Activated naive CD8-positive, alpha-beta T cell treated with anti-CD3 and anti-CD28 coated beads, Interleukin-2, amount 10 ng/mL, durations not matched to agents 7 days and 5 days (primary cell): ENCODE measurements around the gene AFF2. TPM values are rescaled to one million over a fixed set of nuclear protein-coding genes. Genes with fewer than 3 reads are reported as not detected.

ENCODE experiments used
- ATAC-seq: fragments of 150-1000 bp; cut with Tn5 transposase; one replicate; pipeline ENCODE4 v1.10.0; 2021; ENCODE audit warnings: low read depth, moderate library complexity
- POLR2A ChIA-PET: fragments of 350-600 bp; sonication (Branson Sonifier 250); formaldehyde crosslinking; loops from one replicate; lab custom pipeline; 2021; ENCODE audit warnings: antibody characterized with exemption; lab: Charles Lee
- DNase-seq: peaks from one replicate; pipeline ENCODE4 v3.0.0; 2021
- H3K27ac Mint-ChIP-seq: one replicate; pipeline ENCODE4 v1.8.0; 2022; ENCODE audit warnings: mild to moderate bottlenecking, mixed read lengths
- H3K27me3 Mint-ChIP-seq: one replicate; pipeline ENCODE4 v1.8.0; 2022; ENCODE audit warnings: mild to moderate bottlenecking, moderate library complexity, mixed read lengths
- H3K36me3 Mint-ChIP-seq: one replicate; pipeline ENCODE4 v1.8.0; 2021; ENCODE audit warnings: mild to moderate bottlenecking, mixed read lengths
- H3K4me1 Mint-ChIP-seq: one replicate; pipeline ENCODE4 v1.8.0; 2021; ENCODE audit warnings: mixed read lengths
- H3K4me3 Mint-ChIP-seq: one replicate; pipeline ENCODE4 v1.8.0; 2022; ENCODE audit warnings: mild to moderate bottlenecking, moderate library complexity, mixed read lengths
- H3K9me3 Mint-ChIP-seq: one replicate; pipeline ENCODE4 v1.8.0; 2021; ENCODE audit warnings: mixed read lengths
- total RNA-seq, 2 experiments: library from RNA; stranded (reverse); gene quantifications; one replicate each; pipeline ENCODE4 v1.2.3, GENCODE V29; 2021

Gene AFF2
- total RNA-seq, 2 experiments from 2014 or later: 0.42 to 0.68 TPM

GRCh38 chrX:148938348-148938747 is 437.9 kb downstream of the AFF2 start:
- Mint-ChIP-seq H3K27ac (no peak overlapping the region), H3K36me3 (no peaks in the 10 kb centered on the region), H3K4me3 (no peak overlapping the region), H3K27me3 (no peaks in the 10 kb centered on the region), H3K4me1 (no peaks in the 10 kb centered on the region), H3K9me3 (no peaks in the 10 kb centered on the region)
- no peak for ATAC-seq
- POLR2A ChIA-PET: no interaction called here
- no peak for DNase-seq

GRCh38 chrX:148940411-148940996 is 440.1 kb downstream of the AFF2 start:
- no peaks in the 10 kb centered on the region for H3K9me3 Mint-ChIP-seq
- no peak overlapping the region for H3K4me3 Mint-ChIP-seq
- H3K4me1 Mint-ChIP-seq: no peaks in the 10 kb centered on the region
- H3K27ac Mint-ChIP-seq: no peak overlapping the region
- no peak for DNase-seq
- POLR2A ChIA-PET: no interaction called here
- H3K27me3 Mint-ChIP-seq: no peaks in the 10 kb centered on the region
- no peak for ATAC-seq
- H3K36me3 Mint-ChIP-seq: no peaks in the 10 kb centered on the region

DNA sequence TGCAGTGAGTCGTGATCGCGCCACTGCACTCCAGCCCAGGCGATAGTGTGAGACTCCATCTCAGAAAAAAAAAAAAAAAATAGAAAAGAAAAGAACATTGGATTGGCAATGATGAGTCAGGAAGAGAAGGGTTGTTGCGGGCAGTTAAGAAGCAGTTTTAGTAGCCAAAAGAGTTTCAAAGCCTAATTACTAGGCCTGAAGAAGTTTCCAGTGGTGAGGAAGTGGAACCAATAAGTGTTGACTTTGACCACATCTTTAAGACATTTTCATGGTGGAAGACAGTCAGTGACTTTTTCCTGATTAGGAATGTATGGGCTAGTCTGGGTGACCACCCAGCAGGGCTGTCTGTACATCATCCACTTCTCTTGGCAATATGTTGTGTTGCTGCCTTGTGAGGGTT is 442.3 kb downstream of the AFF2 start:
- no peak for ATAC-seq
- no peaks in the 10 kb centered on the region for H3K36me3 Mint-ChIP-seq

GRCh38 chrX:148947399-148947975 is 447.1 kb downstream of the AFF2 start:
- POLR2A ChIA-PET: no interaction called here

More for the DNA sequence above, 442.3 kb downstream of the AFF2 start:
- Mint-ChIP-seq H3K4me3 (no peak overlapping the region), H3K4me1 (no peaks in the 10 kb centered on the region), H3K27me3 (no peaks in the 10 kb centered on the region), H3K9me3 (no peaks in the 10 kb centered on the region), H3K27ac (no peak overlapping the region)
- POLR2A ChIA-PET: no interaction called here
- DNase-seq: no peak

GRCh38 chrX:148956352-148956751 is 455.9 kb downstream of the AFF2 start:
- Mint-ChIP-seq H3K27me3 (no peaks in the 10 kb centered on the region), H3K4me3 (no peak overlapping the region), H3K36me3 (no peaks in the 10 kb centered on the region), H3K9me3 (no peaks in the 10 kb centered on the region), H3K4me1 (no peaks in the 10 kb centered on the region), H3K27ac (no peak overlapping the region)
- POLR2A ChIA-PET: no interaction called here
- DNase-seq: no peak
- no peak for ATAC-seq

More at GRCh38 chrX:148947399-148947975, 447.1 kb downstream of the AFF2 start:
- DNase-seq (no peak), ATAC-seq (no peak)
- Mint-ChIP-seq H3K4me3 (no peak overlapping the region), H3K36me3 (no peaks in the 10 kb centered on the region), H3K9me3 (no peaks in the 10 kb centered on the region), H3K27me3 (no peaks in the 10 kb centered on the region), H3K27ac (no peak overlapping the region), H3K4me1 (no peaks in the 10 kb centered on the region)

- H3K27ac Mint-ChIP-seq: no peak overlapping the region
- no peaks in the 10 kb centered on the region for H3K36me3 Mint-ChIP-seq
- no peaks in the 10 kb centered on the region for H3K27me3 Mint-ChIP-seq
- no peak for ATAC-seq
- DNase-seq: no peak
- H3K9me3 Mint-ChIP-seq: no peaks in the 10 kb centered on the region
- POLR2A ChIA-PET: no interaction called here
- no peak overlapping the region for H3K4me3 Mint-ChIP-seq
- H3K4me1 Mint-ChIP-seq: no peaks in the 10 kb centered on the region
Observed at GRCh38 chrX:148958901-148959300, 458.5 kb downstream of the AFF2 start.

DNA sequence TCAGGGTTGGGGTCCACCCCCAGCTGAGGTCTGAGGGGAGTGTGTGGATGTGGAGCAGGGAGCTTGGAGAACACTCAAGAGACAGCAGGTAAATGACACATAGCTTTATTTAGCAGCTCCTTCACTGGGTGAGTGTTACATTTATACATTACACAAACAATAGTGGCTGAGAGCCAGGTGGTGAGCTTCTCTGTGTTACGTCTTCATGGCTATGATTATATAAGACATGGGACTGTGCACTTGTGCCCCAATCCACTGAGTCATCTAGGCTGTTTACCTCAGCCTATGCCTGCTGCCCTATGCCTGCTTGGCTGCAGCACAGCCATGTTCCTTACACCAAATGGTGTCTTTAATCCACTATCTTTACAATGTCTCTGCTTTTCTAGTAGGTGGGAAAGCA is 459.6 kb downstream of the AFF2 start:
- POLR2A ChIA-PET: no interaction called here
- Mint-ChIP-seq H3K27me3 (no peaks in the 10 kb centered on the region), H3K27ac (no peak overlapping the region), H3K9me3 (no peaks in the 10 kb centered on the region), H3K4me1 (no peaks in the 10 kb centered on the region), H3K4me3 (no peak overlapping the region), H3K36me3 (no peaks in the 10 kb centered on the region)
- DNase-seq (no peak), ATAC-seq (no peak)

GRCh38 chrX:148961985-148962384 is 461.6 kb downstream of the AFF2 start:
- POLR2A ChIA-PET: no interaction called here
- ATAC-seq: no peak
- H3K4me3 Mint-ChIP-seq: no peak overlapping the region

DNA sequence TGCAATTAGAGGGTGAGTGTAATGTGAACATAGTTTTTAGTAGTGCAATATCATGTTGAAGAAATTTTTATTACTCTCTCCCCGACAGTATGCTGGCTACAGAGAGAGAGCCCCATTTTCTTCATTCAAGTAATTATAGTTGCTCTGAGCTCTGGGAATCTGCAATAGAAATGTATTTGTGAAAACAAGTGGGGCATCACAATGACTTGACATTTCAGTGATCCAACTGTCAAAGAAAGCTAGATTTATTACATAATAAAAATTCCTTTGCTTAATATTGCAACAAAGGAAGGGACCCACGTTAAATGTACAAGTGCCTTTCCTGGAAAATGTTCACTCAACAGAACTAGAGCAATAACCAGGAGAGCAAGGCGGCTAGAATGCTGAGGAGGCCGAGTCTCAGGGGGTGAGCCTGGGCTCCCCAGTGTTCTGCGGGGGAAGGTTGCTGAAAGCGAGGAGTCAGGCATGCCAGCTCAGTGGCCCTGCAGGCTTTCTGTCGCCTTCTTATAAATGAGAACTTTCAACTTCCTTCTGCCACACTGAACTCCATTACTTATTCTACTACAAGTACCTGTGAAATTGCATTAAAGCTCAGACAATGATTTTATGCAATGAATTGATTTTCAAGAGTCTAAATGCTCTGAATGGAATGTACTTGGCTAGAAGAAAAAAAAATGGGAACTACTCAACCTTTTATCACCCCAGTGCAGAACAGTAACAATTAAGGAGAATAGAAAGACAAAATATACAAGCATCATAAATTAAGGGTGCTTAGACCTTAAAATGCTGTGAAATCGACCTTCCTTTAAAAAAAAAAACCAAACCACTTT is 476.4 kb downstream of the AFF2 start:
- POLR2A ChIA-PET: no interaction called here
- no peaks in the 10 kb centered on the region for H3K36me3 Mint-ChIP-seq
- no peaks in the 10 kb centered on the region for H3K9me3 Mint-ChIP-seq
- no peaks in the 10 kb centered on the region for H3K27me3 Mint-ChIP-seq
- DNase-seq (no peak), ATAC-seq (no peak)
- H3K27ac Mint-ChIP-seq: no peak overlapping the region
- no peak overlapping the region for H3K4me3 Mint-ChIP-seq
- H3K4me1 Mint-ChIP-seq: no peaks in the 10 kb centered on the region

More at GRCh38 chrX:148961985-148962384, 461.6 kb downstream of the AFF2 start:
- no peaks in the 10 kb centered on the region for H3K36me3 Mint-ChIP-seq
- DNase-seq: no peak
- no peaks in the 10 kb centered on the region for H3K27me3 Mint-ChIP-seq
- H3K4me1 Mint-ChIP-seq: no peaks in the 10 kb centered on the region
- H3K9me3 Mint-ChIP-seq: no peaks in the 10 kb centered on the region
- no peak overlapping the region for H3K27ac Mint-ChIP-seq

GRCh38 chrX:148979786-148980185 is 479.4 kb downstream of the AFF2 start:
- POLR2A ChIA-PET: no interaction called here
- DNase-seq (no peak), ATAC-seq (no peak)
- Mint-ChIP-seq H3K36me3 (no peaks in the 10 kb centered on the region), H3K4me1 (no peaks in the 10 kb centered on the region), H3K27ac (no peak overlapping the region), H3K27me3 (no peaks in the 10 kb centered on the region), H3K4me3 (no peak overlapping the region), H3K9me3 (no peaks in the 10 kb centered on the region)

GRCh38 chrX:148984238-148984637 is 483.8 kb downstream of the AFF2 start:
- H3K4me1 Mint-ChIP-seq: no peaks in the 10 kb centered on the region
- H3K9me3 Mint-ChIP-seq: no peaks in the 10 kb centered on the region
- DNase-seq: no peak
- no peak overlapping the region for H3K4me3 Mint-ChIP-seq
- no peaks in the 10 kb centered on the region for H3K36me3 Mint-ChIP-seq
- ATAC-seq: no peak
- no peaks in the 10 kb centered on the region for H3K27me3 Mint-ChIP-seq
- POLR2A ChIA-PET: no interaction called here
- H3K27ac Mint-ChIP-seq: no peak overlapping the region

GRCh38 chrX:148991502-148991901 is 491.1 kb downstream of the AFF2 start:
- no peaks in the 10 kb centered on the region for H3K4me1 Mint-ChIP-seq
- no peaks in the 10 kb centered on the region for H3K36me3 Mint-ChIP-seq
- no peaks in the 10 kb centered on the region for H3K27me3 Mint-ChIP-seq
- H3K4me3 Mint-ChIP-seq: no peak overlapping the region
- no peak for ATAC-seq
- no peaks in the 10 kb centered on the region for H3K9me3 Mint-ChIP-seq
- no peak overlapping the region for H3K27ac Mint-ChIP-seq
- POLR2A ChIA-PET: no interaction called here
- DNase-seq: no peak

GRCh38 chrX:148995661-148996060 is 495.2 kb downstream of the AFF2 start:
- Mint-ChIP-seq H3K4me3 (no peak overlapping the region), H3K27ac (no peak overlapping the region), H3K27me3 (no peaks in the 10 kb centered on the region), H3K9me3 (no peaks in the 10 kb centered on the region), H3K4me1 (peaks cover 1% of the 10 kb centered on the region), H3K36me3 (no peaks in the 10 kb centered on the region)
- ATAC-seq: no peak
- no peak for DNase-seq
- POLR2A ChIA-PET: no interaction called here

DNA sequence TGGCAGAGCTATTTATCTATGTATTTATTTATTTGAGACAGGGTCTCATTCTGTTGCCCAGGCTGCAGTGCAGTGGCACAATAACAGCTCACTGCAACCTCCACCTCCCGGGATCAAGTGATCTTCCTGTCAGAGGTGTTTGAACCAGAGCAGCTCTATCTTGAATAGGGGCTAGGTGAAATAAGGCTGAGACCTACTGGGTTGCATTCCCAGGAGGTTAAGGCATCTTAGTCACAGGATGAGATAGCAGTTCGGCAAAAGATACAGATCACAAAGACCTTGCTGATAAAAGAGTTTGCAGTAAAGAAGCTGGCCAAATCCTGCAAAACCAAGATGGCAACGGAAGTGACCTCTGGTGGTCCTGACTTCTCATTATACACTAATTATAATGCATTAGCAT is 501.9 kb downstream of the AFF2 start:
- no peak overlapping the region for H3K27ac Mint-ChIP-seq
- no peak for DNase-seq
- POLR2A ChIA-PET: no interaction called here
- no peaks in the 10 kb centered on the region for H3K36me3 Mint-ChIP-seq
- H3K4me1 Mint-ChIP-seq: peaks cover 1% of the 10 kb centered on the region
- H3K4me3 Mint-ChIP-seq: no peak overlapping the region
- H3K9me3 Mint-ChIP-seq: no peaks in the 10 kb centered on the region
- no peaks in the 10 kb centered on the region for H3K27me3 Mint-ChIP-seq
- ATAC-seq: no peak
